ENCODE measurements around the gene SOBP.
"Not testable (repeated sequence)": the region's sequence is repeated elsewhere in the genome, so short reads cannot be mapped to it uniquely, and the experiment has no call there.

The SOBP gene

DNA sequence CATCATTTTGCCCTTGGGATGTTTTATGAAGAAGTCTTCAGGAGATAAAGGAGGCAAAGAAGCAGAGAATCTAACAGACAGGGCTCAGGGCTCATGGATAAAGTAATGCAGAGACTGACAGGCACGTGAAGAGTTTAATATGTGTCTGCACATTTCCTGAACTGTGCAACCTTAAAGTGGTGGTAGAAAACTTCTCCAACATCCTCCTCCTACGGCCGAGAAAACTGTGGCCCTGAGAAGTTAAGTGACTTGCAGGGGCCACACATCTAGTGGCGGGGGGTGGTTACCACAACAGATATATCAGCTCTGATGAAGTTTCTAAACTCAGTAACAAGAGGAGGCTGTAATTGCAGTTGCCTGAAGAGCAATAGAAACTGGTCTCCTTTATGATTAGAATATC is 61.0 kb downstream of the SOBP start:
- DNase-seq (ENCODE audit: low read depth in 2 of 2), result no peak

DNA sequence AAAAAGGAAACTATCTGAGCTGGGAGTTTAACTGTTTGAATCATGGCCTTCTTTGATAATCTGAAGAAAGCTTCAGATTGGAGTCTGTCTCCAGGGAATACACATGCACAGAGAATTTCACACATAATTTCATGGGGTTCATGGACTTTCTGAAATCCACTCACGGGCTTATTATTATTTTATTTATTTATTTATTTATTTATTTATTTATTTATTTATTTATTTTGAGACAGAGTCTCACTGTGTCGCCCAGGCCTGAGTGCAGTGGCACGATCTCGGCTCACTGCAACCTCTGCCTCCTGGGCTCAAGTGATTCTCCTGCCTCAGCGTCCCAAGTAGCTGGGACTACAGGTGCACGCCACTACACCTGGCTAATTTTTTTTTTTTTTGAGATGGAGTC is 63.2 kb downstream of the SOBP start:
- DNase-seq (ENCODE audit: low read depth in 2 of 2), result not testable (repeated sequence)

DNA sequence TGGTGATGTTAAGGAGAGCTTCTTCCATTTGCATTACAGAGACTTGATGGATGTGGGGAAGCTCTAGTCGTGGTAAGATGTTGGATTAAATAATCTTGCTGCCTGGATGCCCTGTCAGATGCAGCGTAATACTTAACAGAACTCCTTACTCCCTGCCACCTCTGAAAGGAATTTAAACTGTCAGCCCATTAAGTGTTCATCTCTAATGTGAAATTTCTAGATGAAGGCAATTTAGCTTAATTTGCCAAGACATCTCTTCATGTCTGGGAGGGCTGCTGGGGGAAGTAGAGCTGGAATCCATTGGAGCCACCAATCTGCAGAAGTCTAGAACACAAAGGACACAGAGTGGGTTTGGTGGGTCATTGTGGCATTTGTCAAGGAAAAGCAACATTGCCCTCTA is 64.4 kb downstream of the SOBP start:
- DNase-seq (ENCODE audit: low read depth in 2 of 2), result no peak

DNA sequence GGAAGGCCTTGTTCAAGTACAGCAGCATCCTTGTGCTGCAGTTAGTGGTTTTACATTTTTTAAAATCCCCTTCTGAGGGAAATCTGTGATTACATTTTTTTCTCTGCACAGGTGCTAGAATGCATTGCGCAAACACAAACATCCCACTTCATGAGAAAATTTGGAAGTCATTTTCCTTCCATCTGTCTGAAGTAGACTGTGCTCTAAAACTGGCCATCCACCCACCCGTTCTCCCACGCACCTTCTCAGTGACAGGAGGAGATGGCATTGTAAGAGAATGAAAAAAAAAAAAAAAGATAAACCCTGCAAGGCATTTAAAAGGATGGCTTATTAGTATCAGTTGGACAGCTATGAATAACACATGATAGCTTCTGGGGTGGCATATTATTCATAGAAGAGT is 65.0 kb downstream of the SOBP start:
- DNase-seq (ENCODE audit: low read depth in 2 of 2), result no peak

DNA sequence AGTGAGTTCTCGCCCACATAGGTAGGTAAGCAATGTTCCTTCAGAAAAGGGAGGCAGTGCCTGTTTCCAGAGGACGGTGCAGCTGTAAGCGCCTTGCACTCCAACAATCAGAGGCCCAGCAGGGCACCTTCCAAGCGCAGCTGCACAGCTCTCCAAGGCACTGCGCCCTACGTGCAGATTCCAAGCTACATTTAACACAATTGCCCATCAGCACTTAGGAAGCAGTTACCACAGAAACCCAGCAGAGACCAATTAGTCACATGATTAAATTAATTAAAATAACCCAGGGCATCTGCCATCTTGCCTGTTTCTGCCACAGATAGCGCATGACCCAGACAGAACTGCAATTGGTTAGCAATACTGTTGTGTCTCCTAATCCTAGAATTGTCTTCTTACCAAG is 65.5 kb downstream of the SOBP start:
- no peak for DNase-seq (ENCODE audit: low read depth in 2 of 2)

DNA sequence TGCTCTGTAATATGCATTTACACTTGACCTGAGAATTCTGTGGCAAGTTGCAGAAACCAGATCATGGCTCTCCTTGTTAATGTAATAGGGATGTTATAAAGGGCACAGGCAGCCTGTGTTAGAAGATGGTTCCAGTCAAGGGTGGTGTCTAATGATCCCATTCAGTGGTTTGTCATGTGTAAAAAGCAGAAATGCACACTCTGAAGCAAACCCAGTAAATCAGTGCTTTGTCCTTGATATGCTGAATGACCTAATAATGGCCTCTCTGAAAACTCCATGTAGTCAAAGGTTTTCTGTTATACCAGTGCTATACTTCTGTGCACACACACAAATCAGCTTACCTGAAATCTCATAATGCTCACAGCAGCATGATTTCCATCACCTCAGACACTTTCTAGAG is 66.2 kb downstream of the SOBP start:
- no peak for DNase-seq (ENCODE audit: low read depth in 2 of 2)

DNA sequence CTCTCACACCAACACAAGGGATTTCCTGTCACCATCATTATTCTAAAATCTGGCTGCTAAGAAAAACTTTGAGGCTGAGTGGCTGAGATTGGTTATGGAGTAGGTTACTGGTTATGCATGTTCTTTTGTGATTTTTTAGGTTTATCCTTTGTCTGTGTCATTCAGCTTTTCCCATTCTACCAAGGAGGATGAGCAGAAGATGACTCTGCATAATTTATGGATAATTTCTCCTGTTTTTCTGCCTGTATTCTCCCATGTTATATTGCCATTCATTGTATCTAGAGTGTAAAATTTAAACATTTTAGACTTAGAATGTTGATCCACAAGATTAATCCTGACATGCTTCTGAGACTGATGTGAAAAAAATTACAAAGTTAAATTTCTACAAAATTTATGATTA is 67.8 kb downstream of the SOBP start:
- DNase-seq (ENCODE audit: low read depth in 2 of 2), result no peak

DNA sequence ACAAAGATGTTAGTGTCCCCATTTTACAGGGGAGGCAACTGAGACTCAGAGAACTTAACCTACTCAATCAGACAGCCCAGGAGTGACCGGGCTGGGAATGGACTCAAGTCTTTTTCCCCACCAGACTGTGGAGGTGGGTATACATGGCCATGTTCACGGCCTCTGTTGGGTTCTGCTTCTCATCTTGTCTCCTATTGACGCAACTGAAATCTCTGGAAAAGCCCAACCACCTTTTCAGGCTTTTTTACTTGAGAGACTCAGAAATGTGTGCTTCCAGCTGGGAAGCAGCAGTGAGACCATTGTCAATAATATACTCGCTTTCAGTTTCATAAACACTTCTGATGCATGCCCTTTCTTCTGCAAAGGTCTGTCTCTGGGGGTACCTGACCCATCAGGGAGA is 70.7 kb downstream of the SOBP start:
- peak; percentile 20 to 31 for DNase-seq (ENCODE audit: low read depth in 2 of 2)

DNA sequence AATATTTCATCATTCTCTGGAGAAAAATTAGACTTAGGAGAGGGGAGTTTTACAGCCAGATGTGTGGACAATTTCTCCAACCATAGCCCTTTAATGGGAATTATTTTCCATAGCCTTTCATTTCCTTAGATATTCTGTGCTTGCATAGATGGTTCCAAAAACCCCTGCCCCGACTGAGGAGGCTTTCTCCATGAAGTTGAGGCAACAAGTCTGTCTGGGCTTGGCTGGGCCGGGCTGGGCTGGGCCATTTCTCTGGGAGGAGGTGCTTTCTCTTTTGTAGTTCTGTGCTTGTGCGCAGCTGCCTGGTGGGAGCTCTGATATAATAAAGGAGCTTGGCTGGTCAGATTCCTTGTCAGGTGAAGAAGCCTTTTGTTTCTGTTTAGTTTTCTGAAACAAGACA is 71.4 kb downstream of the SOBP start:
- no peak for DNase-seq (ENCODE audit: low read depth in 2 of 2)

DNA sequence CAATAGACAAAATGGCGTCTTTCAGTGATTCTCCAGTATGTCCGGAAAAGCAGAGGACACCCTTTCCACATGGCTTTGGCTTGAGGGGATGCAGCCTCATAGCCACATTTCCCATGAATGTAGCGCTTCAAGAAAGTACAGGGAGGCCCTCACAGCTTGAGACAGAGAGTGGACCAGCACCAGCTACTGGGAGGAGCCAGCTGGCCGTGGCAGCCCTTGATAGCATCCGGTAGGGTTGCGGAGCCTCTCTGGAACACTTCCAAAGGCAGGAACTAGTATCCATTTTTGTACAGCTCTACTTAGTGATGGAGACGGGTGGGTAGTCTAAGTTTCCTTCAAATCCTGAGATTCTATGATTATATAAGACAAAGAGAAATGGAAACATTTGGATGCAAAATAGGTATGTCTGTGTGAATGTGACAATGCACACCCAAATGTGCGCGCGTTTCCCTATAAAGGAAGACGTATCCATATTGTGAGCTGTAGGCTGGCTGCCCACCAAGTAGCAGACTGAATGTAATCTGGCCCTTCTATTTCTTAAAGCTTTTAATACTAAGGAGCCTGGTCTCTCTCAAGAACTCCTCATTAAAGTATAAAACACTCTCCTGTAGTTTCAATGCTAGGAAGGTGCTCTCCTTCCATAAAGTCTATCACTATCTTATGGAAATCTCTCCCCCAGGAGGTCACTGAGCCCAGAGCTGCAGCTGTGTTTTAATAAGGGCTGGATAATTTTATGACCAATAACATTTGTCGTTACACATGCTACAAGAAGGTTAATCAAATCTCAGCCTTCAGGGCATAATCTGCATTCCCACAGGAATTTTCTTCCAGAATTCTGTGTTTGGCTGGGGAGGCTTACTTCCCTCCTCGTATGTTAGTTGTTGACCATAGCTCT is 74.0 kb downstream of the SOBP start:
- DNase-seq (ENCODE audit: low read depth in 2 of 2), result no peak

DNA sequence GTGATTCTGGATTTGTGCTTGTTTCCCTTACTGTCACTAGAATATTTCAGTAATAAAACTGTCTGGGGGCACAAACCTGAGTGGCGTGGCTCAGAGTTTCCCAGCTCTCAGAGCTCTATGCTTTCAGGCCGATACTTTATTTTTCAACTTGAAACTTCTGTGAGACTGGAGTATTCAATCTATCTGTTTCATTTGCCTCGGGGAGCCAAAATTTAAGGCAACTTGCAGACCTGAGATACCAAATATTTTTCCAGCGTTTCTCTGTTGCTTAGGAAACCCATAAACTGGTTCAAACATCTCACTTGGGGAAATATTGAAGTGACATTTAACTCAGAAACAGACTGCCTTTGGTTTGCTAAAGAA is 74.7 kb downstream of the SOBP start:
- DNase-seq (ENCODE audit: low read depth in 2 of 2), result no peak

DNA sequence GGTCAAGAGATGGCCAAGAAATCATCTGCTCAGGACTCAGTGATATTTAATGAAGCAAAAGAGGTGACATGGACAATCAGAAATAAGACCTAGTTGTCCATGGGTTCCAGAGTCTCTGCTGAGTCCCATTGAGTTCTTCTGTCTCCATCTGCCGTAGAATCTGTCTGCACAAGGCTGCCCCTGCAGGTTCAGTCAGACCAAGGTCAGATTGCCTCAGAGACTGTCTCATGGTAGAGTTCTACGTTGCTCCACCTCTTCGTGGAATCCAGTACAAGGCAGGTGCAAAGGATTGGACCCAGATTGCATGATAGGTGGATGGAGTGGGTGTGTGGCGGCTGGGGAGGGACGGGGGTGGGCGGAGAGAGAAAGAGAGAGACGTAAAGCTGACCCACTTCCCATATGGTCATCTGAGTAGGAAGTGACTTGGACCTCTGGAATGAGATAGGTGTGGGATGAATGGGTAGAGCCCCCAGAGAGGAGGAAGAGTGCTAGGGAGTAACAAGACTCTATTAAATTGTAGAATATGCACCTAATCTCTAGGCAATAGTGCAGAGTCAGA is 75.3 kb downstream of the SOBP start:
- DNase-seq (ENCODE audit: low read depth in 2 of 2), result no peak

DNA sequence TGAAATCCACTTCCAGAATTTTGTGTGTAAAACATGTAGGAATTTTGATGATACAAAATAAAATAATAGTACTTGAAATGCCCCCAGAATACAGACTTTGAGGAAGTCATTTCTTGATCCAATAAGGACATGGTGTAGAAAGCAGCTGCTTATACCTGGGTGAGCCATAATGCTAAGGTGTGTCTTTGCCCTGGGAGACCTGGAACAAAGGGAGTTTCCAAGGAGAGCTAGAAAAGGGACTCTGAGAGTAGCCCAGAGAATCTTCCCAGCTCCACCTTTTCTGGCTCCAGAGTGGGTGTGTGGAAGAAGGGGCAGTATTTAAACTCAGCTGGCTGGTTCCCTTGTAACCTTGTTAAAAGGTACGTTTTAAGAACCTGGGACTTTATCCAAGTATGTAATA is 77.7 kb downstream of the SOBP start:
- no peak for DNase-seq (ENCODE audit: low read depth in 2 of 2)

DNA sequence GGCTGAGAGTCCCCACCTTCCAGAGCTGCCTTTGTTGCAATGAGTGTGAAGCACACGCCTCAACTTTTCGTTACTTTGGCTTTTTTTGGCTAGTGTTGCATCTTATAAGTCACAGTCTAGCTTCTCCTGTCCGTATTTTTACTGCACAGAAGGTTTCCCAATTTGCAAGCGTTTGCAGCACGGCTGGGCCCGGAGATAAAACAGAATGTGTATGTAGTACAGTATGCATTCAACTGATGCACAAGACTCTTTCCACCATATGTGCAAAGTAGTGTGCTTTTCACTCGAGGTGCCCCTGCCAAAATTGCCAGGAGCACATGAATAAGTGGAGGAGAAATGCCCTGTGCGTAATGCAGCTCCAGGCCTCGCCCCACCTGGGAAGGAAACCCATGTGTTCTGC is 79.6 kb downstream of the SOBP start:
- no peak for DNase-seq (ENCODE audit: low read depth in 2 of 2)

DNA sequence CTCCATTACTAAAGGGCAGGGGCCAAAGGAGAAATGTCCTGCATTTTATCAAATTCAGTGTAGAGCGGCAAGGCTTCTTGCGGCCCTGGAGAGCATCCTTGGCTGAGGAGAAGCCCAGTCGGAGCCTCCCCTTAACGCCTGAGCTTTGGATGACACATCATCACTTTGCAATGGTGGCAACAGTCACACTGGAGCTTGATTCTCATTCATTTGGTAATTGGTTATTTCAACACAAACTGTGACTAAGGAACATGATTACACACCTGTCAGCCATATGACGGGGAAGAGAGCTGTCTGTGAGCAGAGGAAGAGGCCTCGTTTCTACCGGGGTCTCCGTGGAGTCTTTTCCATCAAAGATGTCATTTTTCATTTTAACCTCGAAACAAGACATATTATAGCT is 81.4 kb downstream of the SOBP start:
- no peak for DNase-seq (ENCODE audit: low read depth in 2 of 2)

DNA sequence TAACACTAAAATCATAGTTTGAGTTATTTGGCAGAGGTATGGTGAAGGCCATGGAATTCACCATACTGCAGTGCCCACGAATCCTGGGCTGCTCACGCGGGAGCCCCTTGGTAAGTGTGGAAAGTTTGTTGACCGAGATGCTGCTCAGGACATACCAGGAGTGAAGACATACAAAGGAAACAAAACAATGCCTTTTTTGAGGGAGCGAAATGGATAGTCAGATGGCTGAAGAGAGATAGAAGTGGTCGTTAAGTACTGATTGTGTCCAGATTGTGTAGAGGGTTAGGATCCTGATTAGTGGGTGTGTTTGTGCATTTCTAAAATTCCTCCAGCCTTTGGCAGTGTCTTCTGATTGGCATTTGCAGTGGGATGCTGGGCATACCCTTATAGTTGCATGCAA is 83.0 kb downstream of the SOBP start:
- no peak for DNase-seq (ENCODE audit: low read depth in 2 of 2)

DNA sequence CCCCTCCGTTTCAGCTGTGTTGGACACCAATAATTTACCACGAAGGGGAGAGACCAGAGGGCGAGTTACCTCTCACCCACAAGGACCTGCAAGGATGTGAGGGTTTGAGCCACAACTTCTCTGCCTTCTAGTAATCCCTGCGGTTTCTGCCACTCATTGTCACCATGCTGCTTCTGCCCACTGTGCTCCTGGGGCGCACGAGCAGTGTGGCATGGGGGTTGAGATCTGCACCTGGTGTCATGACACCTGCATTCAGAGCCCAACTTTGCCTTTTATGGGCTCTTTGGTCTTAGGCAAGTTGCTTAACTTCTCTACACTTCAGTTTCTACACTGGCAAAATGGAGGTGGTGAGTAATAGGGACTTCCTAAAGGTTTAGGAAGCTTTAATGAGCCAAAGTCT is 84.9 kb downstream of the SOBP start:
- no peak for DNase-seq (ENCODE audit: low read depth in 2 of 2)

DNA sequence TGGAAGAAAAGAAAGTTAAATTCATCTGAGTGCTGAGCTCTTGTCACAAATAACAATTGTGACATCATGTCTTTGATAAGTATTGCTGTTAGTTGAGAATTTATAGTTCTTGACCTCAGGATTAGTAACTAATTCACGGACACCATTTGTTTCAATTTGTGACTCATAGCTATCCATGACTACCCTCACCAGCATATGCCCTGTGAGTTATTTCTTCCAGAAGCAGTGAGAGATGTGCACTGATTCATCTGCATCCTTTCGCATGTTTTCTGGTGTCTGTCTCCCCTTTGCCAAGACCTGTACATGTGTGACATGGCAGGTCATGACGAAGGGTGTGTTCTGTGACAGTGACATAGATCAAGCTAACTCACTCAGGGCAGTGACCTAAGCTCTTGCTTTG is 86.9 kb downstream of the SOBP start:
- peak in 1 of 2 experiments; percentile 4 for DNase-seq (ENCODE audit: low read depth in 2 of 2)

DNA sequence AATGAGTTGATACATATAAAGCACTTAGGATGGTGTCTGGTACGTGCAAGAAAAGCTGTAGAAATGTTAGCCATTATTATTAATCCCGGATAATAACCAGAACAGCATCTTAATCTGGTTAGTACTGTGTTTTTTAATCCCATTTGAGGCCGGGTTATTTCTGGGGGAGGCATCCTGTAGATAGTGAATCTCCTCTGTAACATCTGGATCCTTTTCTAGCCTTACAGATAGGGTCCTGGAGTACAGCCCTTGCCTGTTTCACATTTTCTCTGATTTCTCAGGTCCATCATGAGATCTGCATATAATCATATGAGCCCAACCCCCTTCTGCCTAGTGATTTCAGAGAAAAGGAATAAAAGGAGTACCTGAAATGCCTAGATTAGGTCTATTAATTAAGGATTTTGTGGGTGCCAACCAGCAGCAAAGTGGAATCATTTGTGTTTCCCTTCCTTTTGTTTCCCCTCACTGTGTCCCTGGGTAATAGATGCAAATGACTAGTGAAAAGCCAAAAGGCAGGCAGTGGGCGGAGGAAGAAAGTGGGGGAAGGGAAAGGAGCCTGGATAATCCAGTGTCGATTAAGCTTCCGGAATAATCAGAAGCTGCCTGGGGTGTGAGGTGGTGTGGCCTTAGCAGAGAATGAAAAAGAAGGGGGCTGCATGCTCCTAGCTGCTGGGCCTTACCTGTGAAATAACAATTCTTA is 88.9 kb downstream of the SOBP start:
- no peak for DNase-seq (ENCODE audit: low read depth in 2 of 2)

DNA sequence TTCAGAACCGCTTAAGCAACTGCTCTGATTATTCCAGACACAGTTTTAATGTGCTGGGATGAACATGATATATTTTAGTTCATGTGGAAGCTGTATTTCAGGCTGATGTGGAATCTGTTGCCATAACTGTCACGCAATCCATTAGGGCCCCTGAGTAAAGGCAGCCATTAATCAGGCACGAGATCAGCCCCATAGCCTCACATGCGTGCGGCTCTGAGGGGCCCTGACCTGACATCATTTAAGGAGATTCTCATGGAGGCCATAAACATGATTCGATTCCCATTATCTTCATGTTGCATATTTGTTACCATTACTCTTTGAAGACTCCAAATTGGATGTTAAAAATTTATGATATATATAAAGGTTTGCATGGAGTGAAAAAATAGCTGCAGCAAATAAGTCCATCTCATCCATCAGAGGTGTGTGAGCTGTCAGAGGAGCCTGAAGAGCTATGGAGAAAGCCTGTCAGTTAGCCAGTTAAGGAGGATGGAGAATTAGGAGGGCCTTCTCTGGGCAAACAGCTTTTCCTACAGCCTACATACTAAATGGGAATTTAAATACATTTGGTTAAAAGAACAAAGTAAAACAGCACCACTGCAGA is 89.6 kb downstream of the SOBP start:
- no peak for DNase-seq (ENCODE audit: low read depth in 2 of 2)

DNA sequence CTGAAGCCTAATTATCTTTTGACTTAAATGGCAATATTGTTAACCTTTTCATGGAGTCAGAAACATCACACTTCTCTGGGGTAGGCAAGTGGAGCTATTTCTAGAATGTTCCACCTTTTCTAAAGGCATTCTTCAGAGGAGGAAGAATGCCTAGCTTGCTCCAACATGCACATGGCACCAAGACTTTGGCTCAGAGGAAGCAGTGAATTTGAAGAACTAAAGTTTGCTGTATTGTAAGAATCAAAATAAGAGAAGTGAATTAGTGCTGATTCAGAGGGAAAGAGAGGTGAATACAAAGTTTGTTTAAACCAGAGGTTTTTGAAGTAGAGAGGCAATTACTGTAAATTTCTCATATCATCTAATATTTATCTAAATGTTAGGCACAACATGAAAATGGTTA is 92.2 kb downstream of the SOBP start:
- DNase-seq (ENCODE audit: low read depth in 2 of 2), result no peak

DNA sequence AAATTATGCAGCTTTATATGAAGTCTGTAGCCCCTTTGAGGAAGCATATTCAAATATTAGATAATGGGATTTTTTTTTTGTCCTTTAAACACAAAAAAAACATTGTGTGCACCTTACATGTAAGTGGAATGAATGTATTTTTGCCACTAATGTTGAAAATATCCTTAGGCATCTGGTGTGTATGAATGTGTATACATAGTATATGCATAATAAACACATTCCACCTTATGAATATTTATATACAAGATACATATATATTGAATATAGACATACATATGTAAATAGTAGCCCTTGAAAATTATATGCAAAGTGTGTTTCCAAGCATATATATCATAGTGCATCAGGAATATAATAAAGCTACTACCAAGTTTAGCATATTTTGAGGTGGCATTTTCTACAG is 94.8 kb downstream of the SOBP start:
- DNase-seq (ENCODE audit: low read depth in 2 of 2), result no peak

Data from fibroblast of skin of left biceps (primary cell).